ENCODE results near the gene NTSR1. TPM values are rescaled to one million over a fixed set of nuclear protein-coding genes. Genes with fewer than 3 reads are reported as not detected.

The NTSR1 gene
- total RNA-seq, 2 donors from 2014 or later: 0.74 TPM; not detected in 1

DNA sequence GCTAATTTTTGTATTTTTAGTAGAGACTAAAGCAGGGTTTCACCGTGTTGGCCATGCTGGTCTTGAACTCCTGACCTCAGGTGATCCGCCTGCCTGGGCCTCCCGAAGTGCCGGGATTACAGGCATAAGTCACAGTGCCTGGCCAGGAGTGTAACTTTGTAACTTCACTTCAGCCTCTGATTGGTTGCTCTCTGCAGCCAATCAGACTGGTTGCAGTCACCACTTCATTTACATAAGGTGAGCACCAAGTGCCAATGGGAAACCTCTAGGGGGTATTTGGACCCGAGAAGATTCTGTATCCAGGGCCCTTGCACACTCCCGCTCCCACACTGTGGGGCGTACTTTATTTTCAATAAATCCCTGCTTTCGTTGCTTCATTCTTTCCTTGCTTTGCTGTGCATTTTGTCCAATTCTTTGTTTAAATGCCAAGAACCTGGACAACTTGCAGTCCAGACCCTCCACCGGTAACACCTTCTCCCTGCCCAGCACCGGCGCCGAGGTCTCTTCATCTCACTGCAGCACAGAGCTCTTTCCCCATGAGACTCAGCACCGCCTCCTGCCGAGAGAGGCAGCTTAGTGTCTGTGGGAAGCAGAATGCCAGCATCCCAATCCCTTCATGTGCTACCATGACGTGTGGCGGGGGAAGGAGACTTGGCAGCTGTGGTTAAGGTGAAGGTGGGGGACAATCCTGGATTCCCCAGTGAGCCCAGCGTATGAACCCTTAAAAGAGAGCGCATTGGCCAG is 73.7 kb downstream of the NTSR1 start:
- TF ChIP-seq POLR2AphosphoS5 (IDR thresholded peaks at IDR 0.05) (no peak), POLR2A (IDR thresholded peaks at IDR 0.05) (no peak)
- TF ChIP-seq, protein P1, sequence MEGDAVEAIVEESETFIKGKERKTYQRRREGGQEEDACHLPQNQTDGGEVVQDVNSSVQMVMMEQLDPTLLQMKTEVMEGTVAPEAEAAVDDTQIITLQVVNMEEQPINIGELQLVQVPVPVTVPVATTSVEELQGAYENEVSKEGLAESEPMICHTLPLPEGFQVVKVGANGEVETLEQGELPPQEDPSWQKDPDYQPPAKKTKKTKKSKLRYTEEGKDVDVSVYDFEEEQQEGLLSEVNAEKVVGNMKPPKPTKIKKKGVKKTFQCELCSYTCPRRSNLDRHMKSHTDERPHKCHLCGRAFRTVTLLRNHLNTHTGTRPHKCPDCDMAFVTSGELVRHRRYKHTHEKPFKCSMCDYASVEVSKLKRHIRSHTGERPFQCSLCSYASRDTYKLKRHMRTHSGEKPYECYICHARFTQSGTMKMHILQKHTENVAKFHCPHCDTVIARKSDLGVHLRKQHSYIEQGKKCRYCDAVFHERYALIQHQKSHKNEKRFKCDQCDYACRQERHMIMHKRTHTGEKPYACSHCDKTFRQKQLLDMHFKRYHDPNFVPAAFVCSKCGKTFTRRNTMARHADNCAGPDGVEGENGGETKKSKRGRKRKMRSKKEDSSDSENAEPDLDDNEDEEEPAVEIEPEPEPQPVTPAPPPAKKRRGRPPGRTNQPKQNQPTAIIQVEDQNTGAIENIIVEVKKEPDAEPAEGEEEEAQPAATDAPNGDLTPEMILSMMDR (IDR thresholded peaks at IDR 0.05): no peak
- no peak for DNase-seq (ENCODE audit: low spot score)
- Histone ChIP-seq H3K9me3 (no peaks in the 10 kb centered on the region), H3K27ac (no peak overlapping the region), H3K27me3 (replicated peaks; ENCODE audit: insufficient read depth) (no peaks in the 10 kb centered on the region), H3K4me1 (replicated peaks) (no peaks in the 10 kb centered on the region), H3K4me3 (no peak overlapping the region), H3K36me3 (no peaks in the 10 kb centered on the region)
- intact Hi-C loops (cut with DNase I): loop anchor here (5.0 kb wide), 1 partner anchor 95 kb away; no protein-coding TSS in a partner anchor
- 75% methylated on average over 18 of the region's 18 CpGs for WGBS

DNA sequence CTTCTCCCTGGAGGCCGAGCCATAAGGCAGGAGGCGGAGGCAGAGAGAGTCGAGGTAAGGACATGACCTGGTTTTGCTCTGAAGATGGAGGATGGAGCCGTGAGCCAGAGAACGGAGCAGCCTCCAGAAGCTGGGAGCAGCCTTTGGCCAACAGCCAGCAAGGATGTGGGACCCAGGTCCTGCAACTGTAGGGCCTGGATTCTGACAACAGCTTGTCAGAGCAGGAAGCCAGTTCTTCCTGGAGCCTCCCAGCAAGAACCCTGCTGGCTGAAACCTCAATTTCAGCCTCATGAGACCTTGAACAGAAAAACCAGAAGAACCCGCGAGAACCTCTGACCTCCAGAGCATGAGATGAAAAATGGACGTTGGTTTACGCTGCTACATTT is 74.2 kb downstream of the NTSR1 start:
- no peaks in the 10 kb centered on the region for H3K4me1 ChIP-seq (replicated peaks)
- no peaks in the 10 kb centered on the region for H3K27me3 ChIP-seq (replicated peaks; ENCODE audit: insufficient read depth)
- H3K4me3 ChIP-seq: no peak overlapping the region
- TF ChIP-seq POLR2AphosphoS5 (IDR thresholded peaks at IDR 0.05): no peak
- TF ChIP-seq, protein P1 (IDR thresholded peaks at IDR 0.05): no peak
- no peak for TF ChIP-seq POLR2A (IDR thresholded peaks at IDR 0.05)
- DNase-seq (ENCODE audit: low spot score): no peak
- H3K36me3 ChIP-seq: no peaks in the 10 kb centered on the region
- WGBS: 64% methylated on average over 9 of the region's 9 CpGs
- intact Hi-C loops (cut with DNase I): loop anchor here (5.0 kb wide), 1 partner anchor 96 kb away; no protein-coding TSS in a partner anchor
- no peak overlapping the region for H3K27ac ChIP-seq
- no peaks in the 10 kb centered on the region for H3K9me3 ChIP-seq

GRCh38 chr20:62784497-62784896 is 75.9 kb downstream of the NTSR1 start:
- Histone ChIP-seq H3K27me3 (replicated peaks; ENCODE audit: insufficient read depth) (no peaks in the 10 kb centered on the region), H3K4me3 (no peak overlapping the region), H3K4me1 (replicated peaks) (no peaks in the 10 kb centered on the region), H3K27ac (no peak overlapping the region), H3K9me3 (no peaks in the 10 kb centered on the region), H3K36me3 (no peaks in the 10 kb centered on the region)
- 87% methylated on average over 13 of the region's 16 CpGs for WGBS
- TF ChIP-seq, protein P1 (IDR thresholded peaks at IDR 0.05): no peak
- no peak for TF ChIP-seq POLR2A (IDR thresholded peaks at IDR 0.05)
- no peak for TF ChIP-seq POLR2AphosphoS5 (IDR thresholded peaks at IDR 0.05)
- no peak for DNase-seq (ENCODE audit: low spot score)
- intact Hi-C loops (cut with DNase I): loop anchor here (5.0 kb wide), 1 partner anchor 97 kb away; no protein-coding TSS in a partner anchor

- no peak overlapping the region for H3K4me3 ChIP-seq
- no peaks in the 10 kb centered on the region for H3K36me3 ChIP-seq
- DNase-seq (ENCODE audit: low spot score): no peak
- no peaks in the 10 kb centered on the region for H3K9me3 ChIP-seq
- H3K27me3 ChIP-seq (replicated peaks; ENCODE audit: insufficient read depth): no peaks in the 10 kb centered on the region
- TF ChIP-seq POLR2AphosphoS5 (IDR thresholded peaks at IDR 0.05): no peak
- TF ChIP-seq, protein P1 (IDR thresholded peaks at IDR 0.05): no peak
- TF ChIP-seq POLR2A (IDR thresholded peaks at IDR 0.05): no peak
- H3K4me1 ChIP-seq (replicated peaks): no peaks in the 10 kb centered on the region
- WGBS: 57% methylated on average over 11 of the region's 11 CpGs
- H3K27ac ChIP-seq: no peak overlapping the region
- intact Hi-C loops (cut with DNase I): no loop called here
Observed at GRCh38 chr20:62785393-62785792, 76.8 kb downstream of the NTSR1 start.

- no peak for DNase-seq (ENCODE audit: low spot score)
- Histone ChIP-seq H3K4me3 (no peak overlapping the region), H3K4me1 (replicated peaks) (no peaks in the 10 kb centered on the region), H3K27me3 (replicated peaks; ENCODE audit: insufficient read depth) (no peaks in the 10 kb centered on the region), H3K36me3 (no peaks in the 10 kb centered on the region), H3K27ac (no peak overlapping the region), H3K9me3 (no peaks in the 10 kb centered on the region)
- TF ChIP-seq, protein P1 (IDR thresholded peaks at IDR 0.05): no peak
- TF ChIP-seq POLR2A (IDR thresholded peaks at IDR 0.05) (no peak), POLR2AphosphoS5 (IDR thresholded peaks at IDR 0.05) (no peak)
- intact Hi-C loops (cut with DNase I): no loop called here
- WGBS: 71% methylated on average over 9 of the region's 13 CpGs
Observed at GRCh38 chr20:62786157-62786556, 77.5 kb downstream of the NTSR1 start.
